Epithelial cell of esophagus (primary cell): Measurements from ENCODE around the gene FTO.
A peak's percentile ranks its signal among the peaks of the same experiment; 100 is the strongest.

Experiments used
- DNase-seq: peaks from one replicate; pipeline ENCODE4 v3.0.0; 2010; ENCODE audit warnings: low read depth
- H3K4me3 ChIP-seq: 2 replicates; pipeline ENCODE4 v1.5.1; 2011; ENCODE audit warnings: mild to moderate bottlenecking, low read length, control low read depth
- CTCF ChIP-seq: IDR thresholded peaks from 2 replicates; pipeline ENCODE4 v1.5.1; 2011; ENCODE audit warnings: low read depth, mild to moderate bottlenecking, low read length, control low read depth, inconsistent platforms; ENCODE audit not compliant: insufficient read depth; ENCODE audit errors: missing control alignments

FTO gene

GRCh38 chr16:53745086-53745485 is 41.1 kb downstream of the FTO start:
- H3K4me3 ChIP-seq, result no peak overlapping the region
- no peak for TF ChIP-seq CTCF
- peak; percentile 87 for DNase-seq

GRCh38 chr16:53745753-53746266 is 41.9 kb downstream of the FTO start:
- H3K4me3 ChIP-seq, result peak overlapping the region; percentile 25
- peak; percentile 52 for TF ChIP-seq CTCF
- DNase-seq, result peak; percentile 90

- TF ChIP-seq CTCF, result no peak
- no peak for DNase-seq
- no peak overlapping the region for H3K4me3 ChIP-seq
Measured at GRCh38 chr16:53752560-53752959, 48.6 kb downstream of the FTO start.

GRCh38 chr16:53753431-53753830 is 49.5 kb downstream of the FTO start:
- no peak for TF ChIP-seq CTCF
- H3K4me3 ChIP-seq, result no peak overlapping the region
- DNase-seq, result no peak

- H3K4me3 ChIP-seq, result no peak overlapping the region
- peak; percentile 91 for DNase-seq
- TF ChIP-seq CTCF, result no peak
Measured at GRCh38 chr16:53755026-53755910, 51.3 kb downstream of the FTO start.

GRCh38 chr16:53756275-53756996 is 52.5 kb downstream of the FTO start:
- TF ChIP-seq CTCF, result no peak

More at GRCh38 chr16:53756275-53756996, 52.5 kb downstream of the FTO start:
- DNase-seq, result no peak
- no peak overlapping the region for H3K4me3 ChIP-seq
